GM12891 (cell line): Measurements from ENCODE around the gene TADA1.

ENCODE experiments used
- POLR2A ChIP-seq: IDR thresholded peaks from 2 replicates; pipeline ENCODE4 v1.6.1; 2011; ENCODE audit warnings: low read depth, low read length, control low read depth
- POLR2AphosphoS5 ChIP-seq: IDR thresholded peaks from 2 replicates; pipeline ENCODE4 v1.6.1; 2011; ENCODE audit warnings: low read depth, low read length, control low read depth
- SPI1 ChIP-seq: IDR thresholded peaks from 2 replicates; pipeline ENCODE4 v1.6.1; 2011; ENCODE audit warnings: low read depth, low read length, control low read depth
- TAF1 ChIP-seq: IDR thresholded peaks from 2 replicates; pipeline ENCODE4 v1.6.1; 2011; ENCODE audit warnings: low read depth, low read length, control low read depth

- TF ChIP-seq POLR2A (no peak), POLR2AphosphoS5 (no peak), TAF1 (no peak), SPI1 (peak; percentile 46; the same call in 1 of the 2 replicates)
These were observed 16.5 kb downstream of the TADA1 start for GRCh38 chr1:166859597-166859996.
